Skeletal muscle tissue (tissue), 4 donors: ENCODE results near the gene ASIC2. TPM values are rescaled to one million over a fixed set of nuclear protein-coding genes. Genes with fewer than 3 reads are reported as not detected.

Experiments used
- H3K27ac ChIP-seq: one replicate; pipeline ENCODE4 v1.7.0; 2013; ENCODE audit warnings: mild to moderate bottlenecking, low read depth, low read length, inconsistent platforms
- H3K27me3 ChIP-seq, 3 donors: one replicate each; pipeline ENCODE4 v1.7.0; 2013; ENCODE audit warnings: low read length in 3 of 3; ENCODE audit not compliant: control insufficient read depth in 3 of 3, insufficient read depth in 3 of 3
- H3K36me3 ChIP-seq, 3 donors: one replicate each; pipeline ENCODE4 v1.7.0; 2013; ENCODE audit warnings: low read length in 3 of 3; ENCODE audit not compliant: control insufficient read depth in 3 of 3, insufficient read depth in 3 of 3
- H3K4me1 ChIP-seq, 3 donors: one replicate each; pipeline ENCODE4 v1.7.0; 2013; ENCODE audit warnings: low read length in 3 of 3, mild to moderate bottlenecking in 3 of 3; ENCODE audit not compliant: control insufficient read depth in 3 of 3, insufficient read depth in 3 of 3
- H3K4me3 ChIP-seq, 3 donors: one replicate each; pipeline ENCODE4 v1.7.0; 2013; ENCODE audit warnings: low read length in 3 of 3
- H3K9ac ChIP-seq, 3 donors: one replicate each; pipeline ENCODE4 v1.7.0; 2013; ENCODE audit warnings: low read length in 3 of 3, mild to moderate bottlenecking in 3 of 3, moderate library complexity in 2 of 3, low read depth in 1 of 3
- H3K9me3 ChIP-seq, 3 donors: one replicate each; pipeline ENCODE4 v1.7.0; 2013; ENCODE audit warnings: low read length in 3 of 3; ENCODE audit not compliant: control insufficient read depth in 3 of 3
- total RNA-seq: library from RNA; depleted of rRNA; stranded (reverse); fragments of >200 nt; gene quantifications from one replicate; pipeline ENCODE4 v1.2.3, GENCODE V29; 2014
- donor health status: Osteomylitis.

Gene ASIC2
- not detected for total RNA-seq

- peaks cover 58 to 67% (median 60%) of the 10 kb centered on the region in 3 donors for H3K27me3 ChIP-seq
- H3K4me1 ChIP-seq, result peaks cover 0 to 5% (median 2%) of the 10 kb centered on the region in 3 donors
- peak within 1 kb of the TSS in 1 of 3 donors; percentile 29 for H3K4me3 ChIP-seq
- no peaks in the 10 kb centered on the region for H3K36me3 ChIP-seq
- no peak within 1 kb of the TSS for H3K27ac ChIP-seq
- H3K9me3 ChIP-seq, result no peaks in the 10 kb centered on the region
- no peak within 1 kb of the TSS for H3K9ac ChIP-seq
Observed at GRCh38 chr17:33292981-33293867, at the start of gene ASIC2. TSS of gene ASIC2 (minus strand) at chr17:33293295.

- no peaks in the 10 kb centered on the region for H3K9me3 ChIP-seq
- peaks cover 13 to 35% (median 17%) of the 10 kb centered on the region in 3 donors for H3K27me3 ChIP-seq
- no peak overlapping the region for H3K4me3 ChIP-seq
- H3K4me1 ChIP-seq, result no peaks in the 10 kb centered on the region
- H3K27ac ChIP-seq, result no peak overlapping the region
- H3K9ac ChIP-seq, result no peak overlapping the region
- H3K36me3 ChIP-seq, result no peaks in the 10 kb centered on the region
Observed at GRCh38 chr17:33342025-33342424, 48.9 kb upstream of the ASIC2 start.

- Histone ChIP-seq H3K4me3 (no peak overlapping the region), H3K4me1 (no peaks in the 10 kb centered on the region), H3K9me3 (no peaks in the 10 kb centered on the region), H3K27me3 (peaks cover 16 to 22% (median 16%) of the 10 kb centered on the region in 3 donors), H3K36me3 (no peaks in the 10 kb centered on the region), H3K27ac (no peak overlapping the region), H3K9ac (no peak overlapping the region)
Observed at GRCh38 chr17:33338242-33338641, 45.1 kb upstream of the ASIC2 start.

GRCh38 chr17:33335491-33336173 lies 42.5 kb upstream of the ASIC2 start:
- Histone ChIP-seq H3K27ac (no peak overlapping the region), H3K27me3 (peaks cover 5 to 15% (median 5%) of the 10 kb centered on the region in 3 donors), H3K4me3 (no peak overlapping the region), H3K4me1 (no peaks in the 10 kb centered on the region), H3K9me3 (no peaks in the 10 kb centered on the region), H3K36me3 (no peaks in the 10 kb centered on the region), H3K9ac (no peak overlapping the region)

- Histone ChIP-seq H3K9me3 (no peaks in the 10 kb centered on the region), H3K9ac (no peak overlapping the region), H3K4me1 (no peaks in the 10 kb centered on the region), H3K36me3 (no peaks in the 10 kb centered on the region), H3K27ac (no peak overlapping the region), H3K27me3 (peaks cover 5 to 16% (median 5%) of the 10 kb centered on the region in 3 donors), H3K4me3 (no peak overlapping the region)
Observed at GRCh38 chr17:33334703-33335102, 41.6 kb upstream of the ASIC2 start.

GRCh38 chr17:33330877-33331276 lies 37.8 kb upstream of the ASIC2 start:
- H3K4me1 ChIP-seq, result no peaks in the 10 kb centered on the region
- no peak overlapping the region for H3K4me3 ChIP-seq
- no peaks in the 10 kb centered on the region for H3K36me3 ChIP-seq
- H3K27ac ChIP-seq, result no peak overlapping the region
- H3K9me3 ChIP-seq, result no peaks in the 10 kb centered on the region
- peaks cover 0 to 7% (median 3%) of the 10 kb centered on the region in 3 donors for H3K27me3 ChIP-seq
- no peak overlapping the region for H3K9ac ChIP-seq

- H3K9me3 ChIP-seq, result no peaks in the 10 kb centered on the region
- H3K27ac ChIP-seq, result no peak overlapping the region
- H3K4me3 ChIP-seq, result no peak overlapping the region
- H3K9ac ChIP-seq, result no peak overlapping the region
- H3K27me3 ChIP-seq, result peaks cover 0 to 9% (median 0%) of the 10 kb centered on the region in 3 donors
- H3K36me3 ChIP-seq, result no peaks in the 10 kb centered on the region
- H3K4me1 ChIP-seq, result no peaks in the 10 kb centered on the region
Observed at GRCh38 chr17:33328129-33328528, 35.0 kb upstream of the ASIC2 start.

- Histone ChIP-seq H3K4me3 (no peak overlapping the region), H3K9ac (no peak overlapping the region), H3K27ac (no peak overlapping the region), H3K4me1 (no peaks in the 10 kb centered on the region), H3K9me3 (no peaks in the 10 kb centered on the region), H3K27me3 (peaks cover 0 to 6% (median 3%) of the 10 kb centered on the region in 3 donors), H3K36me3 (no peaks in the 10 kb centered on the region)
Observed at GRCh38 chr17:33324736-33325135, 31.6 kb upstream of the ASIC2 start.

GRCh38 chr17:33322063-33322462 lies 29.0 kb upstream of the ASIC2 start:
- Histone ChIP-seq H3K27ac (no peak overlapping the region), H3K4me1 (no peaks in the 10 kb centered on the region), H3K9ac (no peak overlapping the region), H3K36me3 (no peaks in the 10 kb centered on the region), H3K4me3 (no peak overlapping the region), H3K9me3 (no peaks in the 10 kb centered on the region), H3K27me3 (peaks cover 0 to 17% (median 7%) of the 10 kb centered on the region in 3 donors)

GRCh38 chr17:33318241-33318640 lies 25.1 kb upstream of the ASIC2 start:
- H3K4me3 ChIP-seq, result no peak overlapping the region
- H3K36me3 ChIP-seq, result no peaks in the 10 kb centered on the region
- no peaks in the 10 kb centered on the region for H3K4me1 ChIP-seq
- no peaks in the 10 kb centered on the region for H3K9me3 ChIP-seq
- H3K27me3 ChIP-seq, result peaks cover 0 to 15% (median 7%) of the 10 kb centered on the region in 3 donors
- no peak overlapping the region for H3K9ac ChIP-seq
- H3K27ac ChIP-seq, result no peak overlapping the region
